ENCODE data around the gene ANKS1B.

The ANKS1B gene

GRCh38 chr12:98939926-98940325 is 1044.8 kb downstream of the ANKS1B start:
- DNase-seq (ENCODE audit: low spot score), result no peak

DNA sequence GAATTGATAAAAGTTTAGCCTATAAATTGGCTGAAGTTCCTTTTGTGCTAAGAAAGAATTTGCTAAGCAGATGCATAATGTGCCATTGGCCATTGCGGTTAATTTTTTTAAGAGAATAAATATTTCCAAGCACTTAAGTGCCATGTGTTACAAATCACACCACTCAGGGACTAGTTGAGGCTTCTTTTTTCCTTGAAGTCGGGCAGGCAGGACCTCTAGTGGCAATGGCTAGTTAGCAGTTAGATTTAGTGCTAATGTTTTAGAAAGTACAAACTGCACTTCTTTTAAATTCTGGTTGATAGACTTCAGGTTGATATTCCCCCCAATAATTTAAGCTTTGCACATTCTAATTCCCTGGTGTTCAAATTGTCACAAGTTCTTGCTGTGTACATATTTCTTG is 1045.4 kb downstream of the ANKS1B start:
- no peak for DNase-seq (ENCODE audit: low spot score)

- DNase-seq (ENCODE audit: low spot score), result no peak
Observed at GRCh38 chr12:98935847-98936246, 1048.9 kb downstream of the ANKS1B start.

DNA sequence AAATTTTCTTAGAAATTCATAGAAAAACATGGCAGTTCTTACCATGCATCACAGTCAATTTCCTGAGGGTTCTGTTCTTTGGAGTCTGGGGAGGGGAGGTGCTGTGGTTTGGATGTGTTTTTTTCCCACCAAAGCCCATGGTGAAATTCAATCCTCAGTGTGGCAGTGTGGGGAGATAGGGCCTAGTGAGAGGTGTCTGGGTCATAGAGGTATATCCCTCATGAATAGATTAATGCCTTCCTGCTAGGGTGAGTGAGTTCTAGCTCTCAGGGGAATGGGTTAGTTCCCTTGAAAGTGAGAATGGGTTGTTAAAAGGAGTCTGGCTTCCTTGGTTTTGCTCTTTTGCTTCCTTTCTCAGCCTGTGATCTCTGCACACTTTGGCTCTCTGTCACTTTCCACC is 1061.9 kb downstream of the ANKS1B start:
- no peak for DNase-seq (ENCODE audit: low spot score)

DNA sequence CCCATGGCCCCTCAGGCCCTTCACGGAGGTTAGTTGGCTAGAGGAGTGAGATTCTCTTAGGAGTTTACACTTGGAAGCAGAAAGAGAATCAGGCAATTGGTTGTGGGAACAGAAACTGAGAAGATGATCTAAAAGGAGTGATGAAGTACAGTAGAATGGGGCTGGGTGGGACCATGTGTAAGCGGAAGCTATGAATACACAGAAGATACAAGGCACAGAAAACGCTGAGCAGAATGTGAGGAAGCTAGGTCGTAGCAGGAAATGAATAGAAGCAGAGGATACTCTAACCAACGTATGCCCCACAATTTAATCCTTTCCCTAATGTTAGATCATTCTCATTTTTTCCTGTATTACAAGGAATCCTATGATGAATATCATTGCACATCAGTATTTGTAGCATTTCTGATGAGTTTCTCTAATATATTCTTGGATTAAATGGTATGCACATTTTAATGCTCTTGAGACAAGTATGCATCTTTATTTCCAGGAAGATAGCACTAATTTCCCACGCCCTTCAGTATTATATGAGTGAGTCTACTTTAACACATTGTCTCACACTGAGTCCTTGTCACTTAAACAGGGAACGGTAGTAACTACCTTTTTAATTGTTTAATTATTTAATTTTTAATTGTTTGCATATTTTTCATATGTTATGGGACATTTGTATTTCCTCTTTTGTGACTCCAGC is 1066.4 kb downstream of the ANKS1B start:
- no peak for DNase-seq (ENCODE audit: low spot score)

GRCh38 chr12:98916106-98916505 is 1068.6 kb downstream of the ANKS1B start:
- no peak for DNase-seq (ENCODE audit: low spot score)

- DNase-seq (ENCODE audit: low spot score), result no peak
Observed at GRCh38 chr12:98912401-98912974, 1072.2 kb downstream of the ANKS1B start.

DNA sequence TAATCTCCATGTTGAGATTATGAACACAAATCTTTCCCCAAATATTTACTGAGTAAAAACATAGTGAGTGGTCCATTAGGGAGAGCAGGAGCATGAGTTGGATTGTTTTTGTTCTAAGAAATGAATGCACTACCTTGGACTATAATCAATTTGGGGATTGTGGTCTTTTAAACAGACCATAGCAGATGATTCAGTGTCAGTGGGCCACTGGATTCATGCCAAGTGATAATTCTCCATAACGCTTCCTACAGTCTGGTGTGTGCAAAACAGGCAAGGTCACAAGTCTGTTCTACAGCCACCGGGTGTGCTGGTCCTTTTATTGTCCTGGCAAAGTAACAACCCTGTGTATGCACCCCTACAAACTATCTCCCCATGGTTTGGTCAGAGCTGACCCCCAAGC is 1073.3 kb downstream of the ANKS1B start:
- no peak for DNase-seq (ENCODE audit: low spot score)

- DNase-seq (ENCODE audit: low spot score), result no peak
Observed at GRCh38 chr12:98909746-98910145, 1075.0 kb downstream of the ANKS1B start.

GRCh38 chr12:98908866-98909265 is 1075.9 kb downstream of the ANKS1B start:
- DNase-seq (ENCODE audit: low spot score), result no peak

DNA sequence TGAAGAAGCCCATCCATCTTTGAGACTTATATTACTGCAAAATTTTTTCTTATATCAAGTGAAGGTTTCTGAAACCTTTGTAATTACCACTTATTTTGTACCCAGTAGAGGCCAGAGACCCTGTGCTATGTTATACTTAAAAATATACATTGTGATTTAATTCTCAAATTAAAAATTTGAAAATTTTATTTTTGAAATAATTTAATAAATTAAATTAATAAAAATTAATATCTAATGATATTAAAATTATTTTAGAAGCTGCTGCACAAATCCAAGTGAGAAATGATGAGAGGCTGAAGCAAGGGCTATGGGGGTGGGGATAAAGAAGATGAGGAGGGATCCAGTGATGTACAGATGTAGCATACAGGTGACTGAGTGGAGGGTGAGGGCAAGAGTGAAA is 1080.9 kb downstream of the ANKS1B start:
- DNase-seq (ENCODE audit: low spot score), result no peak

DNA sequence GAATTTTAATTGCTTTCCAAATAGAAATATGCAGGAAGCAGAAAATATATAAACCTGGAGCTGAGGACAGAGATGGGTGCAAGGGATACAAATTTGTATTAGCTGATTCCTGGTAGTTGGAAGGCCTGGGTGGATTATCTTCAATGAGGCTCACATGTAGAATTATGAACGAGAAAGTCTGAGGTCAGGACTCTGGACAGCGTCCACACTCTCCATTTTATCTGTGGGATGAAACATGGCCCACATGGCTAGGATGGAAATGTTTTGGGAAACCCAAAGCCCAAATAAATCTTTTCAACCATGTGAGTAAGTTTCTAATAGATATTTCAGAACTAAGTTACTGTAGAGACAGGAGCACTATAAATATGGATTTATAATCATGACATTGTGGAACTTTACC is 1083.5 kb downstream of the ANKS1B start:
- DNase-seq (ENCODE audit: low spot score), result no peak

GRCh38 chr12:98896938-98897337 is 1087.8 kb downstream of the ANKS1B start:
- no peak for DNase-seq (ENCODE audit: low spot score)

DNA sequence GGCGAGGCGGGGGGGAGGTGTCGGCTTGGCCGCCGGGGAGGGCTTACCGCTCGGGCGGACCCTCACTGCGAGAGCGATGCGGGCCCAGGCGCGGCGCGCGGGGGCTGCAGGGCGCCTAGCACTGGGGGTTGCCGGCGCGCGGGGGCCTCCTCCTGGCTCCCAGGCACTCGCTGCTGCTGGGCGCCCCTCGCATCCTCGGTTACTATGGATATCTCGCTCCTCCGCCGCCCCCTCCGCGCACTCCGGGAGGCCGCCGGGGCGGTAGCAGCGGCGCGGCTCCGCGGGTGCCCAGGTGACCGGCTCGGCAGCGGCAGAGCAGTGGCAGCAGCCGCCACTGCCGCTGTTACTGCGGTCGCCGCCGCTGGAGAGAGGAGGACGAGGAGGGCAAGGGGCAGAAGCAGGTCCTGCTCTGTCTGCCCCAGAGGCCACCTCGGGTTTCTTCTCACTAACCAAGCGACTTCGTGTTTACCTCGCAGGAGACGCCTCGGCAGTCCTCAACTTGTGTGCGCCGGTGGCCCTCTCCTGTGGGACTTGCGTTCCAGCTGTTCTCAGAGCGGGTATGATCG is 1089.6 kb downstream of the ANKS1B start:
- DNase-seq (ENCODE audit: low spot score), result peak; percentile 7

- DNase-seq (ENCODE audit: low spot score), result peak; percentile 4
Observed at GRCh38 chr12:98894412-98895085, 1090.2 kb downstream of the ANKS1B start.

DNA sequence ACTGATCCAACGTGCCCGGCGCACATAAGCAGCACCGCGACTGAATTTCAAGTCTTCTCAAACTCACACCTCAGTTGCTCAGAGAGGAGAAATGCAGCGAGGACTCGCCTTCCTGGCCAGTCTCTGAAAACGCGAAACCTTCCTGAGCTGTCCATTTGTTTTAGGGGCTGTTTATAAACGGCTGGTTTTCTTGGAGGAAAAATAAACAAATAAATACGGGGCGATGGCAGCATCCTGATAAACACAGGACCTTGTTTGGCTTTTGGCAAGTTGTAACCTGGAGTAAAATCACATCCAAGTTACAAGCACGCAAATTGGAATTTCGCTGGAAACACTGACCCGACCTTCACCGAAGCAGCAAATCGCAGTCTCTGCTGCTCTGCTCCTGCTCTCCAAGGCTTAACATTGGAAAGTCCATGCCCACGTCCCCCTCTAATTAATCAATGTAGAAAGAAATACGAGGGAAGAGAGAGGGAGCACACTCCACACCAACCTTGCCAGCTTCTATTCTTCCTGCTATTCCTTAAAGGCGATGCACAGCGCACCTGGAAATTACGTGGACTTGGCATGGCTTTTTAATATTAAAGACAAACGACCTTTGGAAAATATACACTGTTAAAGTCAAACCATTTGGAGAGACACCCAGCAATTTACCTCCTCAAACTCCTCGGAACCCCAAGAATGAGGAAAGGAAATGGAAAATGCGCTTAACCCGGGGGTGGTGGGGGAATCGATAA is 1090.9 kb downstream of the ANKS1B start:
- DNase-seq (ENCODE audit: low spot score), result no peak

DNA sequence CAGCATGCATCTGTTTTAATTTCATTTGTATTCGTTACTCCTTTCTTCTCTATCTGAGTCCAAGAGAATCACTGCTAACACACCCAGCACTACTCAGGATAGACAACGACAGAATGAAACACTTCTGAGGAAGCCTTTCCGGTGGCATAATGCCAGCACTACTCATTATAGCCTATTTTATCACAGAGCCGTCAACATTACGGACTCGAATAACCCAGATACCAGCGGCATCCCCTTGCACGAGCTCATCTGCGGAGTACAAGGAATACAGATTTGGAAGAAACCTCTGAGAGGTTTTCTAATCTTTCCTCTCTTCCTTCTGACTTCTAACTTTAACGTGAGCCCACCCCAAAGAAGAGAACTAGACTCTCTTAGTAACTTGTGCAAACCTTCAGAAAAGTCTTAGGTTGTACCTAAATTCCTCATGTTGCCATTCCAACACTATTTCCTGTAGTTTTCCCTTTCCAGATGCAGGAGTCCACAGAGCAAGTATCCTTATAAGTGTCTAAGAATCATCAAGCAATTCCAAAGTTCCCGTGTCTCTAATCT is 1091.5 kb downstream of the ANKS1B start:
- no peak for DNase-seq (ENCODE audit: low spot score)

- no peak for DNase-seq (ENCODE audit: low spot score)
Observed at GRCh38 chr12:98885778-98886177, 1099.0 kb downstream of the ANKS1B start.

DNA sequence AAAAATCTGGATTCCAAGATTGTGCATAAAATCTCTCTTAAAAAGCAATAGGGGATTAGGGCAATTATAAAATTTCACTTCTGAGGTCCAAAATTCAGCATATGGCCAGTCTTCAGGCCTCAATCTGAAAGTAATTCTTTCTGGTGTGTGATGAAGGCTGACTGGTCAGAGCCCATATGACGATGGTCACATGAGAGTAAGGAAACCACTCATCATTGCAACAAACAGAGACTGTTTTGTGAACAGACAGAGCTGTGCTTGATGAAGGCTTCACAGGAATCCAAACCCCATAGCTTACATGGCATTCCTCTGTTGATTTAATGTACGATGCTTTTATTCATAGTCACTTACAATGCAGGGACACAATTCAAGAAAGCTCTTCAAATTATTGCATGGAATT is 1101.5 kb downstream of the ANKS1B start:
- no peak for DNase-seq (ENCODE audit: low spot score)

GRCh38 chr12:98882526-98882925 is 1102.2 kb downstream of the ANKS1B start:
- no peak for DNase-seq (ENCODE audit: low spot score)

GRCh38 chr12:98873776-98874175 is 1111.0 kb downstream of the ANKS1B start:
- no peak for DNase-seq (ENCODE audit: low spot score)

DNA sequence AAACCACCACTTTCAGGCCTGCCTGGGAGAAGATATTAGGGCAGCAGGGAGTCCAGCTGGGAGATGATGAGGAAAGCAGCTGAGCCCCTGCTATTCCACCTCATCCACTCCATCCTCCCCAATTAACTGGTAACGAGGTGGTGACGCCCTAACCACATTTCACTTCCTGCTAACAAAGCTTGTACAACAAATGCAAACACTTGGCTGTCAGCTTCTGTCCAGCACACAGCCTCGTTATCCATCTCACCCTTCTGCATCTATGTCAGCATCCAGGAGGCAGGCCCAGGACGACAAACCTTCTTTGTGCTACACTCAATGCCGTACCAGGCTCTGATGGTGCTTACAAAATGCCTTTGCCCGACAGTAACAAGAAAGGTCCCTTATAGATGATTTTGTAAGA is 1114.2 kb downstream of the ANKS1B start:
- DNase-seq (ENCODE audit: low spot score), result no peak

All from germinal center (tissue), 1 donor.